Effector CD4-positive, alpha-beta T cell (primary cell): Measurements from ENCODE around the gene ST3GAL2.
"Not testable (repeated sequence)": the region's sequence is repeated elsewhere in the genome, so short reads cannot be mapped to it uniquely, and the experiment has no call there.

Experiments
- DNase-seq: peaks from one replicate; pipeline ENCODE4 v3.0.0-alpha.2; 2020

ST3GAL2 gene

GRCh38 chr16:70467113-70467512, 28.2 kb upstream of the ST3GAL2 start:
- DNase-seq: no peak

GRCh38 chr16:70466805-70467076, 27.8 kb upstream of the ST3GAL2 start:
- no peak for DNase-seq

- DNase-seq: no peak
Measured at GRCh38 chr16:70465999-70466804, 27.3 kb upstream of the ST3GAL2 start.

DNA sequence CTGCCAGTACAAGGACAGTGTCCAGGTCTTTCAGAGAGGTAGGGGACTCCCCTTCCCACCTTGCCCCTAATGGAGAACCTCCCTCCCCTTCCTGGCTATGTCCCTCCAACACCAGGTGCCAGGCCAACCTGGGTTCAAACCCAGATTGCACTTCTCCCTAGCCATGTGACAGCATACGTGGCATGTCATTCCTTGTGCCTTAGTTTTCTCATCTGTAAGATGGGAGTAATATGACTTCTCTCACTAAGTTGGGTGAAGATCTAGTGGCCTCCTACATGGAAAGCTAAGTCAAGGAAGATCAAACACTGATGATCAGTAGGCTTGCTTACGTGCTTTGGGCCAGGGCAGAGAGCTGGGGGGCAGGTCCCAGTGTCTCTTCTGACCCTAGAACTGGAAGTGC, 24.3 kb upstream of the ST3GAL2 start:
- no peak for DNase-seq

DNA sequence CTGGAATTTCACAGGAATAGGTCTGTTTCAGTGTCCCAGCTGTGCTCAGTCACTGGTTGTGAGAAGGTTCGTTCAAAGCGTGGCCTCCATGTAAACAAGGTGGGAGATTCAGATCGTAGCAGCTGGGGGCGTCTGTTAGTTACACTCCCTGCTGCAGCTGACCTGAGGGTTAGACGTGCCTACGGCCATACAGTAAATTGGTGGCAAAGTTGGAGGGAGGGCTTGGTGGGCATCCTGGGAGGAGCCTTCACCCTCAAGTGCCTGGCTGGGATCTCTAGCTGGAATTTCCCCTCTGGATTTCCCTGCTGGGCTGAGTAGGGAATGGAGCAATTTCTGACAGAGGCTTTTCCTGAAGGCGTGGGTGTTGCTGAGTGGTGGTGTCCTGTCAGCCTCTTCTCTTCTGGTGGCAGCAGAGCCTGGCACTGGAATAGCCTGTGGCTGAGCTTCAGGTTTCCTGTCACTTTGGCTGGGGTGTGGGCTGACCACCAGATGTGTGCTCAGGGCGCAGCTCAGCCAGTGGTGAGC, 21.9 kb upstream of the ST3GAL2 start:
- no peak for DNase-seq

GRCh38 chr16:70457446-70458166, 18.7 kb upstream of the ST3GAL2 start:
- DNase-seq: no peak

DNA sequence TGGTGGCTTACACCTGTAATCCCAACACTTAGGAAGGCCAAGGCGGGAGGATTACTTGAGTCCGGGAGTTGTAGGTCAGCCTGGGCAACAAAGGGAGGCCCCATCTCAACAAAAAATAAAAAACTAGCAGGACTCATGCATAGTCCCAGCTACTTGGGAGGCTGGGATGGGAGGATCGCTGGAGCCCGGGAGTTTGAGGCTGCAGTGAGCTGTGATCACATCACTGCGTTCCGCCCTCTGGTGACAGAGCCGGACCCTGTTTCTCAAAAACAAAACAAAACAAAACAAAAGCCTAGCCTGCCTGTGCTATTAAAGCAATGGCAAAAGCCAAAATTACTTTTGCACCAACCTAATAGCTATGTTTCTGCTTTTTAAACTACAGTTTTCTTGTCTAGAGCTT, 17.0 kb upstream of the ST3GAL2 start:
- no peak for DNase-seq

DNA sequence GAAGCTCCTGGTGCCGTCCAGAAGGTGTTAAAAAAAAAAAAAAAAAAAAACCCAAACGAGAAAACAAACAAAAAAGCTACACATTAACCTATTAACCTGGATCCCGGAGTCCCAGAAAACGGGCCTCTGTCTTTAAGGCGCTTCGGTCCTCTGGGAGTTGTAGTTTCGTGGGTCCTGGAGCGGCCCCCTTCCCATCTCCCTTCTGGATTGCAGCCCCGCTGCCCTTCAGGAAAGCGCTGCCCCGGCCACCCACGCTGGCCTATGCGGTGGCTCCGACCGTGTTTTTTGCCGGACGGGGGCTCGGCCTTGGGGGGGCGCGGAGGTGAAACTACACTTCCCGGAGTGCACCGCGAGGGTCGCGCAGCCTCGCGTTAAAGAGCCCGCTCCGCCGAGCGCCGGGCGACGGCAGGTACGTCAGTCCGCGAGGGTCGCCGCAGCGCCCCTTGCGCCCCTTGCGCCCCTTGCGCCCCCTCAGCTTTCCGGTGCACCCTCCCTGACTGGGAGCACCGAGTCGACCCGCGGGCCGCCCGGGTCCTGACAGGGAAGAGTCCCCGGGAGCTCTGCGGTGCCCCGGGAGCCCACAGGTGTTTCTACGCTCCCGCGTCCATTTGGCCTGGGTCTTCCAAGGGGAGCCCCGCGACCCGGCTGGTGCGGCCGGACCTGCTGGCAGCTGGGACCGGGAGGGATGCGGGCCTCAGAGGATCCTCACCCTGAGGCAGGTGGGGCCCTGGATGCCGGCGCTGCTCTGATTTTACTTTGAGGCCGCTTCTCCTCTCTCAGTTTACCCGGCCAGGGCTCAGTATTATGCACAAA, 15.5 kb upstream of the ST3GAL2 start, which contains the start of gene FCSK:
TSS of gene FCSK (plus strand) at position 374 of the 813 bp plus-strand sequence. CDS start 8,596 bp downstream, outside the sequence.
- DNase-seq: peak; percentile 59

GRCh38 chr16:70453892-70454221, 15.0 kb upstream of the ST3GAL2 start:
- no peak for DNase-seq

GRCh38 chr16:70453117-70453891, 14.4 kb upstream of the ST3GAL2 start:
- DNase-seq: no peak

DNA sequence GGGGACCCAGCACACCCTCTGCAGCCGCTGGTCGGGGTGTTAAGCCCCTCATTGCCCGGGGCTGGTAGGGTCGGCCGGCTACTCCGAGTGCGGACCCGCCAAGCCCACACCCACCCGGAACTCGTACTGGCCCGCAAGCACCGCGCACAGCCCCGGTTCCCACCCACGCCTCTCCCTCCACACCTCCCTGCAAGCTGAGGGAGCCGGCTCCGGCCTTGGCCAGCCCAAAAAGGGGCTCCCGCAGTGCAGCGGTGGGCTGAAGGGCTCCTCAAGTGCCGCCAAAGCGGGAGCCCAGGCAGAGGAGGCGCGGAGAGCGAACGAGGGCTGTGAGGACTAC, 12.1 kb upstream of the ST3GAL2 start:
- DNase-seq: not testable (repeated sequence)

- DNase-seq: not testable (repeated sequence)
Measured at GRCh38 chr16:70450142-70451003, 11.5 kb upstream of the ST3GAL2 start.

DNA sequence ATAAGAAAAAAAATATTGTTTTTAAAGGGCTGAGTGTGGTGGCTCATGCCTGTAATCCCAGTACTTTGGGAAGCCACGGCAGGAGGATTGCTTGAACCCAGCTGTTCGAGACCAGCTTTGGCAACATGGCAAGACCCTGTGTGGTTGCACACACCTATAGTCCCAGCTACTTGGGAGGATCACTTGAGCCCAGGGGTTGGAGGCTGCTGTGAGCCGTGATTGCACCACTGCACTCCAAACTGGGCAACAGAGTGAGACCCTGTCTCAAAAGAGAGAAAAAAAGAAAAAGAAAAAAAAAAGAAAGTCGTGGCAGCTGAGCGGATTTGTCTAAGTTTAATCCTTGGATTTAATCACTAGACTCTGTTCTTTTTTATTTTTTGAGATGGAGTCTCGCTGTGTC, 9.2 kb upstream of the ST3GAL2 start:
- DNase-seq: no peak

DNA sequence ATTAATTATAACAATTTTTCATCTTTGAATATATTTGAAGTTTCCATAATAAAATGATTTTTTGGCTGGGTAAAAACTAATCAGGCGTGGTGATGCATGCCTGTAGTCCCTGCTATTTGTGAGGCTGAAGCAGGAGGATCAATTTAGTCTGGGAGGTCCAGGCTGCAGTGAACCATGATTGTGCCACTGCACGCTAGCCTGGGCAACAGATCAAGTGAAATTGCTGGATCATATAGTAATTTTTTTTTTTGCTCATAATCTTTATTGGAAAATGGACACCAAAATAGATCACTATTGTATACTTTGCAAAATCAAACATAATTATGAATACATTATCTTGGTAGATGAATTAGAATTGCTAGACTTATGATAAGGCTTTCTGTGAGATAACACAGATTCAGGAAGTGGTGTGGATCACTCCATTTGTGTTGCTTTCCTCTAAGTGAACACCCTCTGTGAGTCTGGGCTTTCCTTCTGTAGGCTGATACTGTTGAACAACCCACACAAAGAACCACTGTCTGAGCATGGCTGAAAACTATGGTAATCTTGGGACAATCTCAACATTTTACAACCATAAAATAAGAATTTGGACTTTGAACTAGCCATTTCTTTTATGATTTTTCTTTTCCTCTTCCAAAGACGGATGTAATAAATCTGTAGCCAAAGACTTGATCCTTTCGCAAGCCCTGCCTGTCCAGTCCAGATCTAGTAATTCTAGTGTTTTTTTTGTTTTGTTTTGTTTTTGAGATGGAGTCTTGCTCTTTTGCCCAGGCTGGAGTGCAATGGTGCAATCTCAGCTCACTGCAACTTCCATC, 5.6 kb upstream of the ST3GAL2 start:
- no peak for DNase-seq

DNA sequence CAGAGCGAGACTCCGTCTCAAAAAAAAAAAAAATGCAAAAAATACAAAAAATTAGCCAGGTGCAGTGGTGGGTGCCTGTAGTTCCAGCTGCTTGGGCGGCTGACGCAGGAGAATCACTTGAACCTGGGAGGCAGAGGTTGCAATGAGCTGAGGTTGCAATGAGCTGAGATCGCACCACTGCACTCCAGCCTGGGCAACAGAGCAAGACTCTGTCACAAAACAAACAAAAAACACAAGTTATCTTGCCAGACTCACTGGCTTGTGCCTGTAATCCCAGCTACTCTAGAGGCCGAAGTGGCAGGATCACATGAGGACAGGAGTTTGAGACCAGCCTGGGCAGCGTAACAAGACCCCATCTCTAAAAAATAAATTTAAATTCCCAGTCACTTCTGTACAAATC, 3.4 kb upstream of the ST3GAL2 start:
- no peak for DNase-seq

GRCh38 chr16:70441406-70441990, 2.6 kb upstream of the ST3GAL2 start:
- no peak for DNase-seq

GRCh38 chr16:70440009-70440692, 1.3 kb upstream of the ST3GAL2 start:
- DNase-seq: no peak

GRCh38 chr16:70438585-70438968, 323 bp downstream of the ST3GAL2 start:
- no peak for DNase-seq

- DNase-seq: no peak
Measured at GRCh38 chr16:70437582-70438557, 1.0 kb downstream of the ST3GAL2 start.
